Hepatocyte (in vitro differentiated cells): ENCODE results near the gene VPS8.

Experiments used
- CTCF ChIP-seq: fragments of 200-600 bp; sonication (generic); IDR thresholded peaks from 2 replicates; pipeline ENCODE4 v1.5.1; 2016; ENCODE audit warnings: antibody characterized with exemption, mild to moderate bottlenecking; ENCODE audit not compliant: poor library complexity
- EZH2 ChIP-seq: fragments of 200-600 bp; sonication (generic); IDR thresholded peaks from 2 replicates; pipeline ENCODE4 v1.6.1; 2016; ENCODE audit warnings: antibody characterized with exemption, mild to moderate bottlenecking, borderline replicate concordance
- EZH2phosphoT487 ChIP-seq: fragments of 200-600 bp; sonication (generic); IDR thresholded peaks from one replicate; pipeline ENCODE4 v1.6.1; 2018; ENCODE audit warnings: antibody characterized with exemption, mild to moderate bottlenecking, low read depth, moderate library complexity; ENCODE audit not compliant: unreplicated experiment, severe bottlenecking

DNA sequence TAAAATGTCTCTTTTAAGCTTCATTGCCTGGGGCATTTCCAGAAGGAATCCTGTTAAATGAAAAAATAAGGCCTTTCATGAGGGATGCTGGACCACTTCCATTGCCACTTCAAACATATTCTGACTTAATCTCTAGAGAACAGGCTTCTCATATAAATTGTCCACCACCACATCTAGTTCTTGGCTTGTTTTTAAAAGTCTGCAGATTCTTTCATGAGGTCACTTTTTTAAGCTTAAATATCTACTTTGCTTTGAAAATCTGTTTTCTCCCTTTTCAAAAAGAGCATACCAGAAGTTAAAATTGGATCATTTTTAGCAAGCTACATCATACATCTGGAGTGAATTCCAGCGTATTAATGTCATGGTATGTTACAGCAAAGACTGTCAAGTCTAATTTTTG, 209.3 kb downstream of the VPS8 start:
- TF ChIP-seq CTCF = no peak
- no peak for TF ChIP-seq EZH2
- TF ChIP-seq EZH2phosphoT487 = no peak
